Raji (cell line): ENCODE measurements around the gene SRSF2.
A peak's percentile ranks its signal among the peaks of the same experiment; 100 is the strongest.

Experiments
- POLR2A ChIP-seq: IDR thresholded peaks from 2 replicates; pipeline ENCODE4 v1.6.1; 2011; ENCODE audit warnings: low read depth, low read length, control low read depth; ENCODE audit not compliant: insufficient read depth

The SRSF2 gene

DNA sequence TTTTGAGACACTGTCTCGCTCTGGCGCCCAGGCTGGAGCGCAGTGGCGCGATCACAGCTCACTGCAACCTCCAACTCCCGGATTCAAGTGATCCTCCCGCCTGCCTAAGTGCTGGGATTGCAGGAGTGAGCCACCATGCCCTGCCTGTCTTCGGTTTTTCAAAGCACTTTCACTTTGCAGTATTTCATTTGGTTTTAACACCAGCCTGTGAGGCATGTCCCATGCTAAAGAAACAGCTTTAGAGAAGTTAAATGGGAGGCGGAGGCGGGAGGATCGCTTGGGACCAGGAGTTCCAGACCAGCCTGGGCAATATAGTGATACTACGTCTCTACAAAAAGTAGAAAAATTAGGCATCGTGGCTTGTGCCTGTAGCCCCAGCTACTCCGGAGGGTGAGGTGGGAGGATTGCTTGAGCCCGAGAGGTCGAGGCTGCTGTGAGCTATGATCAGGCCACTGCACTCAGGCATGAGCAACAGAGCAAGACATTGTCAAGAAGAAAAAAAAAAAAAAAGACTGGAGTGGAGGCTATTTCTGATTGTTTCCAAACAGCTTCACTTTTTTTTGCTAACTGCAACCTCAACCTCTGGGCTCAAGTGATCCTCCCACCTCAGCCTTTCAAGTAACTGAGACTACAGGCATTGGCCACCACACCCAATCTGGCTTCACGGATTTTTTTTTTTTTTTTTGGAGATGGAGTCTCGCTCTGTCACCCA, 9.2 kb downstream of the SRSF2 start:
- TF ChIP-seq POLR2A = 0 out of 2 replicates have a peak, but pooled peaks have one; percentile 29

DNA sequence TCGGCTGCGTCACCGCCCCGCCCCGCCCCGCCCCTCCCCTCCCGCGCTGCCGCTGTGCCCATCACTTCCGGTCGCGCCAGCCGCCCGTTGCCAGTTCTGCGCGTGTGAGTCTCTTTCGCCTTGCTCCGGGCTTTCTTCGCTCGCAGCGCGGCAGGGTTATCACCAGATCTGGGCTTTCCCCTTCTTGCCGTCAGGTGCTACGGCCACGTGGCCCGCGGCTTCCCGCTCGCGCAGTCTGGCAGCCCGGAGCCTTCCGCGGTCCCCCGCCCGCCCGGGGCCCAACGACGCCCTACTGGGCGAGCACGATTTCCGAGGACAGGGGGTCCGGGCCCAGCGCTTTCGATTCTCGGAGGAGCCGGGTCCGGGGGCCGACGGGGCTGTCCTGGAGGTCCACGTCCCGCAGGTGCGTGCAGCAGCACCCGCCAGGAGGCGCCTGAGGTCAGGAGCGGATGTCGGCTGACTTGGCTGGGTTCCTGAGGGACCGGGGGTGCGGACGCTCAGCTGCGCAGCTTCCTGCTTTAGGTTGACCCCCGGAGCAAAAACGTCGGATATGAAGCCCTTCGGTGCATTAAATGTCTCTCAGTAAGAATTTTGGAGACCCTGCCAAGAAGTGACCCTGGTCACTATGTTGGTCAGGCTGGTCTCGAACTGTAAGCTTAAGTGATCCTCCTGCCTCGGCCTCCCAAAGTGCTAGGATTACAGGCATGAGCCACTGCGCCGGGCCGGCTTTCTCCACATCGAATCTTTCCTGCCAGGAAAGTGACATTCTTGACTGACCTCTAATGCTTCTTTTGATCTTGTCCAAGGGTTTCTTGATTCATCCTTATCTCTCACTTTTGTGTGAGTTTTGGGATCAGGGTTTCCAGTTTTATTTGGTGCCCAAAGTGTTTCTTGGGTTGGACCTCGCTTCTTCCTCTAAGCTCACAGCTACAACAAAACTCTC, 10.1 kb downstream of the SRSF2 start, which contains the start of gene METTL23:
Gene METTL23, plus strand, starts transcription at position 64 of the 943 bp plus-strand sequence. CDS start 2,872 bp downstream, outside the sequence.
- TF ChIP-seq POLR2A = peak; percentile 84

DNA sequence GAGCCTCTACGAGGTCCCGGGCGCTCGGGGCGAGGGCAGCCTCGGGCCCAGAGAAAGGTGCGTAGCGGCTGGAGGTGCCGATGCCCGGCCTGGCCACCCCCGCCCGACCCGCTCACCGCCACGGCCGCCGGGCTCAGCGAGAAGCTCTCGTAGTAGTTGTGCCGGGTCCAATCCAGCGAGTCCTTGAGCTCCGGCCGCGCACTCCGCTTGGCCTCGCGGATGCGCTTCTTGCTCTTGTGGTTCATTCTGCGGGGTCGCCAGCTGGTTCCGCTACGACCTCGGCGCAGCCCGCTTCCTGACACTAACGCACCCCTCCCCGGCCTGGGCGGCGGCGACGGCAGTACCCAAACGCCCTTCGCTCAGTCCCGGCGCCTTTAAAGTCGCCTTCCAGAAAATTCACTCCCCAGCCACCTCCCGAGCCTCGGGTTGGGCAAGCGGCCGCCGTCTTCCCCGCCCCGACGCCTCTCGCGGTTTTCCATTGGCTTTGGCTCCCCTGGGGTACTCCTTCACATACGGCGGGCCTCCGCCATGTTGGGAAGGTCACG, 10.8 kb downstream of the SRSF2 start, which contains the start of gene JMJD6:
Gene JMJD6, minus strand, starts transcription at position 376 of the 545 bp plus-strand sequence. Its CDS starts 131 bp downstream, at position 245.
- TF ChIP-seq POLR2A = peak; percentile 73

DNA sequence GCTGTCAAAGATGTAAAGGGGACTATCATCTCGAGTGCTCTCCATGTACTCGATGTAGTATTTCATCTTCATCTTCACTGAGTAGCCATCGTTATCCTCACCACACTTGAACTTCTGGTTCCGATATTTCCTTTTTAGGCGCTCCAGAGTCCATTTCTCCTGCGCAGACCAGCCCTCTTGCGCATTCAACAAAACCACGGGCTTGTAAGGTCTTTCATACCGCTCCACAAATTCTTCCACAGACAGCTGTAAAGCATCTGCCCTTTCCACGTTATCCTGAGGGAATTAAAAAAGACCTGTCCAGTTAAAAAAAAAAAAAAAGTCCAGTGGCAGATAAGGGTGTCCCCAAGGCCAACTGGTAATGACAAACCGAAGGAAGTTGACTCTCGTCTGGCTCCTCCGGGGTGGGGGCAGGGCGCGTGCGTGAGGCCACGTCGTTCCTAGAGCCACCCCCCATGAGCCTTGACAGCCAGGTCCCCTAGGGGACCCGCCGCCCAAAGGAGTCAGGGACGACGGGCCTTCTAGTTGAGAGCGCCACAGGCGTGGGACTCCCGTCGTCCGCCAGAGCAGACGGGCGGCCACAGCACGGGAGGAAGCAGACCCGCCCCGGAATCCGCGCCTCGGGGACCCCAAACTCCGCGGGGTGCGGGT, 11.4 kb downstream of the SRSF2 start:
- TF ChIP-seq POLR2A = no peak

DNA sequence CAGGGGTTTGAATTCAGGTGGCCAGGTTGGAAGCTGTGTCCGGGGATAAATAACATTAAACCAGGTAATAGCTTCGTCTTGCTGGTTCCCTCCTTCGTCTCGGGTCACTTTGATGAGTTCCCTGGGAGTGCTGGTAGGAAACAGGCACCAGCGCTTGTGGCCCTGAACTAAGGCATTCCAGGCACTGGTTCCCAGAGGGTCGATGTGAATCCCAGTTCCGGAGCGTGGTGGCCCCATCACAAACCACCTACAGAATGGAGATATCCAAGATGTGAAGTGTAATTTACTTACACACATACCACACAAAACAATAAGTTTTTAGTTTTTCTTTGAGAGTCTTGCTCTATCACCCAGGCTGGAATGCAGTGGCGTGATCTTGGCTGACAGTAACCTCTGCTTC, 13.3 kb downstream of the SRSF2 start:
- TF ChIP-seq POLR2A = no peak

DNA sequence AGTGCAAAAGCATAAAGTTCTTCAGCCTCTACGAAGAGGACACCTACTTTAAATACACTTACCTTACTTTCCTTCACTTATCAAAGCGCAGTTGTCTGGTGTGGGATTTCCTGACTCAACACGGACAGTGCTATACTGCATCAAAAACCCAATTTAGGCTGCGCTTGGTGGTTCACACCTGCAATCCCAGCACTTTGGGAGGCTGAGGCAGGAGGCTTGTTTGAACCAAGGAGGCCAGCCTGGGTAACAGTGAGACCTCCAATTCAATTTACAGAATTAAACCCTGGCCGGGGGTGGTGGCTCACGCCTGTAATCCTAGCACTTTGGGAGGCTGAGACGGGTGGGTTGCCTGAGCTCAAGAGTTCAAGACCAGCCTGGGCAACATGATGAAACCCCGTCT, 14.9 kb downstream of the SRSF2 start:
- TF ChIP-seq POLR2A = no peak

DNA sequence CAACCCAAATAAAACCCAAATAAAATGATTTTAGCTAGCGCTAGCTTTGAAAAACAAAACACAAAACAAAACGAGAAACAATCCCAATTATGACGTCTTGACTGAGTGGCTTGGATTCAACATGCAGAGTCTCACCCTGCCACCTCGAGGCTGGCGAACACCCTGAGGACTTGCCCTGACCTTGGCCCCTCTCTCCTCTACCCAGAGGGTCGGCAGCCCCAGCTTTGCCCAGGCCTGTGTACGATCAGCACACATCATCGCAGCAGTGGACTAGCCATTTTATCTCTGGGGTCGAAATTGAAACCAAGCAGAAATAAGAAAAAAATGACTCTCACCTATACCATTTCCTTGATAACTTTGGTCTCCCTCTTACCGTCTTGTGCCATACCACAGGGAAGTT, 15.7 kb downstream of the SRSF2 start:
- no peak for TF ChIP-seq POLR2A

DNA sequence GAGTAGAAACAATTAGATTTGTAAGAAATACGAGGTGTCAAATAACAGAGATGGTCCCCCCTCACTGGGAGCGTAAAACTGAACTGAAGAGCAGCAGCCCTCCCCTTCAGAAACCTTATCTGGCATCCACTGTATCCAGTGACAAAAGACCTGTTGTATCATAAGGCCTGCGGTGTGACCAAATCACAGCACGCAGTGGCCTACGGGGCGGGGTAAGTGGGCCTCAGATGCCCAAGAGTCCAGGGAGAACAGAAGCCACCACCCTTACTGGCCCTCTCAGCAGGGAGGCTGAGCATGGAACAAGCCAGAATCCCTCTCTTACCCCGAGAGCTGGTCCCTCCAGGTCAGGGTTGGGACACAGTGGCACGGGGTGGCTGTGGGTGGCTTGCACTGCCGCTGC, 16.2 kb downstream of the SRSF2 start:
- TF ChIP-seq POLR2A = no peak

DNA sequence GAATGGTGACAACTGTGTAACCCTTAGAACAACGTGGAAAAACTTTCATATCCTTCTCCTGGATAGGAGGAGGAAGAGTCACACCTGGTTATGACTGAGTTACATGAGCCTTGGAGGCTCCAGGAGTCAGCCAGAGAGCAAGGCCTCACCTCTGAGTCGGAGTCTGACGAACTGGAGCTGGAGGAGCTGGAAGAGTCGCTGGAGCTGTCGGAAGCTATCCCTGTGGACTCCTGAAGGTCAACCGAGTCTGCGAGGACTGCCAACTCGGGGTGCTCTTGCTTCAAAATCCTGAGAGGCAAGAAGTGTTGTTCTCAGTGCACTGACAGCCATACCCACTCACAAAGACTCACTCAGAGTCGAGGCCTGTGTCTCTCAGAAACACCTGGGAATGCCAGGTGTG, 16.9 kb downstream of the SRSF2 start:
- TF ChIP-seq POLR2A = no peak

DNA sequence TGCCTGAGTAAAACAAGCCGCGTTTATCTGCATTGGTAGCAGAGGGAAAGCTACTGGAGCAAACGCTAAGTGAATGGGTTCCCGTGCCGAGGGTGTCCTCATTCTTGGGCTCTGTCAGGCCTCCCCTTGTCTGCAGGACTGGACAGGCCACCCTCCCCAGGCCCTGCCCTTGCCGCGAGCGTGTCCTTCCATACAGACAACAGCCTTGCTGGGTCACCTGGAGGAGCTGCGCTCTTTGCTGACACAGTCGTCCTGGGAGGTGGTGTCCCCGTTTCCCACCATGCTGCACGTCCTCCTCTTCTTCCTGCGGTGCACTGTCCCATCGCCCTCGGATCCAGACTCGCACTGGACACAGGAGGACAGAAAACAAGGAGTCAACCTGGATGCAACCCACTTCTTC, 18.6 kb downstream of the SRSF2 start:
- no peak for TF ChIP-seq POLR2A

DNA sequence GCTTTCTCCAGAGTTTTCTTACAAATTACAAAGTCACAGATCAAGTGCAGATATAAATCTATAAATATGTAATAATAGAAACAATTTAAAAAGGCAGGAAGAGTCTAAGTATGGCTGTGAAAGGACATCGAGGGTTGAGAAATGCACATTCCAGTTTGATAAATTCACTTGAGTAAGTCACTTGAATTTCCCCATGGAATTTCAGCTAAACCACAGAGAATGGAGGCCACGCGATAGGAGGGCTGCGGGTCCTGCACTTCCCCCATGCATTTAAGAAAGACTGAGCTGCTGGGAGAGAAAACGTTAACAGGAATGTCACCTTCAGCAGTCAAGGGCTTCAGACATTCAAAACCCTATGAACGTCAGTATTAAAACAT, 20.3 kb downstream of the SRSF2 start:
- TF ChIP-seq POLR2A = no peak

DNA sequence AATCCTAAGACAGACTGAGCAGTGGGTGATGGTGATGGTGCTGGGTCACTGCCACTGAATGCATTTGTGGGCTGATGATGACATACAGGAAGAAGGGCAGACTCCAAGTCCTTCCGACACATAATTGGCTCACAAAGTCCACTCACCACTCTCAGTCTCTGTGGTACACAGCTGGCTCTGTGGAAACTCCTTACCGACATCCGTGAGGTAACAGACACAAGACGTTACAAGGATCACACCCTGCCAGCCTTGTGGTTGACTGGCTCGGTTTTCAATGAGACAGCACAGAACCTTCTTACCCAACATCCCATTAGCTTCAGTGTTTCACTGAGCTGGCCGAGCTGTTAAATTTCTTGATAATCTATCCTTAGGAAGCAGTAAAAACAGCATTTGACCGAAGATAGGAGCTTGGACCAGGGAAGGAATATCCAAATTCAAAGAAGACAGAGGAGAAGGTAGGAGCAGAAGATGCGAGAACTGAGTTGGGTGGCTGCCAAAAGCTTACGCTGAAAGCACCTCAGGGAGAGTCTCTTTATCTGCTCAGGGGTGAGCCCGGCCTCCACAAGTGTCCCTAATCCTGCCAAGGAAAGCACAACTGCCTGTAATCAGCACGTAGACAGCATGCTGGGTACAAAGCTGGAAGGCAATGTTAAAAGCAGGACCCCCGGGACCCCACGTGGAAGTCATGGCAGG, 20.8 kb downstream of the SRSF2 start:
- no peak for TF ChIP-seq POLR2A

DNA sequence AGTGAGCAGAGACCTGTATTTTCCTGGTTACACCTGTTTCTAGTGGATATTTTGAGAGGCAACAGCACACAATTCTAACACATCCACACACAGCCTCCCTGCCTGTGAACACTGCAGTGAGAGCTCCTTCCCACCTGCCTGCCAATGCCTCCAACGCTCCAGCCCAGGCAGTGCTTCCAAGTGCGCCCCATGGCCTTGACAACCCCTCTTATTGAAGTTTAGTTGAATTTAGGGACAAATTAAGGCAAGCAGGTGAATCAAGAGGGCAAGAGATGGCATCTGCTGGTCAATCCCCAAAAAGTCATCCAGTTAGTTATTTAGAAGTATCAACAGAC, 21.7 kb downstream of the SRSF2 start:
- TF ChIP-seq POLR2A = no peak

DNA sequence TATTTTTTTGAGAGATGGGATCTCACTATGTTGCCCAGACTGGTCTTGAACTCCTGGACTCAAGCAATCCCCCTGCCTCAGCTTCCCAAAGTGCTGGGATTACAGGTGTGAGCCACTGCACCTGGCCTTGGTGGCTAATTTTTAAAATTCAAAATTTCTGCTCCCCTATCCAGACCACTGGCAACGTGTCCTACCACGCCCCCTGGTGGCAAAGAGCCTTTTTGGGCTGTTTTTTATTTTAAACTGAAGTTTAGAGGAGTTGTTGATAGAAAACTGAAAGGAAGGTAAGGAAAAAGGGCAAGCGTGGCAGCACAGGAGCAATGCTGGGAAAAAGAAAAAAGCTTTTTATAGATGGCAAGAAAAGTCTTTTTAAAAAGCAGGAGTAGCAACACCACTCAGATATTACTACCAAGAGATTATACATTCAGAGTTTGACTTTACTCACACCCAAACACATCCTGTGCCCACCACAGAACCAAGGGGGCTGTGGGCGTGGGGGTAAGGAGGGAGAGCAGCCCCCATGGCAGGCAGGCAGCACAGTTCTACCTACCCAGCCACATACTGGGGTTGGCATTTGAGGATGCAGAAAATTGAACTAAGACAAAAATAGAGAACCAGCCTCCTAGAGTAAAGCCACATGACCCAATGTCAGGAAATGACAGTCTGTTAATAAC, 22.2 kb downstream of the SRSF2 start:
- no peak for TF ChIP-seq POLR2A
